Mucosa of descending colon (tissue), 3 donors: Measurements from ENCODE around the gene ITGA11. TPM values are rescaled to one million over a fixed set of nuclear protein-coding genes. Genes with fewer than 3 reads are reported as not detected.

ENCODE experiments used
- ATAC-seq: fragments of 200-7000 bp; cut with Tn5 transposase; one replicate; pipeline ENCODE4 v1.9.1; 2020; ENCODE audit warnings: mild to moderate bottlenecking, moderate library complexity
- DNase-seq, 3 donors: peaks; one replicate each; pipeline ENCODE4 v3.0.0-alpha.2; 2020
- H3K36me3 ChIP-seq: fragments of 200-600 bp; one replicate; pipeline ENCODE4 v1.8.0; 2021; ENCODE audit warnings: low read depth, mild to moderate bottlenecking
- H3K4me1 ChIP-seq: fragments of 200-600 bp; one replicate; pipeline ENCODE4 v1.8.0; 2021; ENCODE audit warnings: low read depth, mild to moderate bottlenecking
- H3K4me3 ChIP-seq: fragments of 200-600 bp; one replicate; pipeline ENCODE4 v1.8.0; 2021; ENCODE audit warnings: mild to moderate bottlenecking
- H3K9me3 ChIP-seq: fragments of 200-600 bp; one replicate; pipeline ENCODE4 v1.8.0; 2021; ENCODE audit warnings: mild to moderate bottlenecking
- CTCF ChIP-seq: fragments of 200-600 bp; IDR thresholded peaks from one replicate; pipeline ENCODE4 v1.8.0; 2022; ENCODE audit warnings: antibody characterized with exemption, mild to moderate bottlenecking
- intact Hi-C, 2 donors: fragments of 100-400 bp; cut with DNase I in 1 of 2; cut with micrococcal nuclease in 1 of 2; formaldehyde crosslinking; loops; one replicate each; pipeline versions ENCODE4 v1.11.0 to v1.11.1; 2022; cut with DNase I, micrococcal nuclease
- total RNA-seq, 3 donors: library from RNA; stranded (reverse); fragmentation: NEBNext Ultra II Directional in 2 of 3; extraction: Animal tissue kit (Norgen Biotek cat#: 25700) in 2 of 3; gene quantifications; one replicate each; pipeline versions ENCODE4 v1.2.1 to v1.2.4, GENCODE V29; 2021 to 2023
- donor health status: DM: no; HTN: no; CAD: no; lungs with moderate emphysema.
- donor health status: DM: no; HTN: no; CAD: no.
- donor health status: DM: no; HTN: yes; CAD: no.

Gene ITGA11
- total RNA-seq, 3 donors from 2014 or later: 1.8 to 2.4 (median 2.1) TPM

DNA sequence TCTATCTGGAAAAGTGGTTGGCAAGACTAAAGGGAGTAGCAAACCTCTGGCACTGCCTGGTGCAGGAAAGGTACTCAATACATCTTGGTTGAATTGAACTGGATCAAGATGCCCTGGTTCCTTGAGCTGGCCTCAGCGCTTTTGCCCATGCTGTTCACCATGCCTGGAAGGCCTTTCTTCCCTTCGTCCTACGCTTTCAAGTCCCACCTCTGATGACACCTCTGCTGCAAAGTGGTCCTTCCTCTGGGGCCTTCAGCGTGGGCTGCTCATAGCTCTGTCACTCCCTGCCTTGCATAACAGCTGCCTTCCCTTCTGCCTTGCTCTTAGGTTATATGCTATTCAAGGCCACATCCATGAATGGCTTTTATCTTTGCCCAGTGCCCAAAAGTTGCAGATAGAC is 23.0 kb downstream of the ITGA11 start:
- no peak overlapping the region for H3K4me3 ChIP-seq
- intact Hi-C loops: no loop called here

GRCh38 chr15:68407886-68408881 is 23.8 kb downstream of the ITGA11 start:
- Histone ChIP-seq H3K9me3 (no peaks in the 10 kb centered on the region), H3K4me1 (no peaks in the 10 kb centered on the region), H3K4me3 (no peak overlapping the region), H3K36me3 (no peaks in the 10 kb centered on the region)
- ATAC-seq (no peak), DNase-seq (no peak)
- intact Hi-C loops: no loop called here
- no peak for TF ChIP-seq CTCF

More for the DNA sequence above, 23.0 kb downstream of the ITGA11 start:
- no peaks in the 10 kb centered on the region for H3K9me3 ChIP-seq
- ATAC-seq (no peak), DNase-seq (no peak)
- H3K4me1 ChIP-seq: no peaks in the 10 kb centered on the region
- H3K36me3 ChIP-seq: no peaks in the 10 kb centered on the region
- TF ChIP-seq CTCF: no peak

GRCh38 chr15:68407141-68407885 is 24.6 kb downstream of the ITGA11 start:
- no peak for TF ChIP-seq CTCF
- H3K4me3 ChIP-seq: no peak overlapping the region
- ATAC-seq (no peak), DNase-seq (no peak)
- intact Hi-C loops: no loop called here
- H3K4me1 ChIP-seq: no peaks in the 10 kb centered on the region
- no peaks in the 10 kb centered on the region for H3K36me3 ChIP-seq
- no peaks in the 10 kb centered on the region for H3K9me3 ChIP-seq

DNA sequence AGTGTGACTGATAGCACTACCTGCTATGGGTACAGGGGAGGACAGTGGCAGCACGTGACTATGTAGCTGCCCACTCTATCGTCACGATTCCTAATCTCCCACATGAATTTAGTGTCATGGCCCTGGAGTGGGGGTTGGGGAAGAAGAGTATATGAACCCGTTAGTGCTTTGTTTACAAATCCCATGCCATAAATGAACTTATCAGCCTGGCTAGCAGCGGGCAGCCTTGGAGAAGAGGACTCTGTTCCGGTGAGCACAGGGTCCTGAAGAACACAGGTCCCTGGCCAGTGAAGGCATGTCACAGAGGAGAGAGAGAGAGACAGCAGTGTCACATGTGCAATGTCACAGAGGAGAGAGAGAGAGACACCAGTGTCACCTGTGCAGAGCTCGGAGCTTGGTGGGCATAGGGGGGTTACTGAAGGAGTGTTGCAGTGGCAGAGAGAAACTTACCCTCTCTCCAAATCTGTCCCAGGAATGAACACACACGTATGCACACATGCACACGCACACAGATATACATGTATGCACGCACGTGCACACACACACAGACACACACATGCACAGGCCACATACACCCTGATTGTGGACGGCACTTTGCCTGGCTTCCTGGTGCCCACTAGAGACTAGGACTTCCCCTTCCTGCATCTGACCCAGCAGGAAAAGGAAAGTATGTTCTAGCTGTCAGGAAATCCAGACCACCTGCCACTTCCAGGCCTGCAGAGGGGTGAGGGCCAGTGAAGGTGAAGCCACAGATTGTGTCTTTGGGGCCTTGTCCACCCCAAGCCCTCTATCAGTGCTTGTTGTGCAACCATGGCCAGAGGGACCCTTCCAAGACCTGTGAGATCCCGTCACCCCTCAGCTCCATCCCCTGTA is 26.3 kb downstream of the ITGA11 start:
- Histone ChIP-seq H3K9me3 (no peaks in the 10 kb centered on the region), H3K36me3 (no peaks in the 10 kb centered on the region), H3K4me1 (no peaks in the 10 kb centered on the region), H3K4me3 (no peak overlapping the region)
- DNase-seq (no peak), ATAC-seq (no peak)
- no peak for TF ChIP-seq CTCF
- intact Hi-C loops: no loop called here
